Lower leg skin (tissue), 3 donors: ENCODE results near the gene PLEKHG4B.

ENCODE experiments used
- POLR2A ChIP-seq, 2 donors: fragments of 450-650 bp; IDR thresholded peaks; one replicate each; pipeline ENCODE4 v1.6.1; 2016 to 2017; ENCODE audit warnings: antibody characterized with exemption in 2 of 2, mild to moderate bottlenecking in 1 of 2, moderate library complexity in 1 of 2
- TF ChIP-seq, protein P1 (sequence below), 3 donors: fragments of 450-650 bp; IDR thresholded peaks; one replicate each; pipeline ENCODE4 v1.5.1; 2016; ENCODE audit warnings: antibody characterized with exemption in 3 of 3, mild to moderate bottlenecking in 3 of 3, moderate library complexity in 2 of 3

DNA sequence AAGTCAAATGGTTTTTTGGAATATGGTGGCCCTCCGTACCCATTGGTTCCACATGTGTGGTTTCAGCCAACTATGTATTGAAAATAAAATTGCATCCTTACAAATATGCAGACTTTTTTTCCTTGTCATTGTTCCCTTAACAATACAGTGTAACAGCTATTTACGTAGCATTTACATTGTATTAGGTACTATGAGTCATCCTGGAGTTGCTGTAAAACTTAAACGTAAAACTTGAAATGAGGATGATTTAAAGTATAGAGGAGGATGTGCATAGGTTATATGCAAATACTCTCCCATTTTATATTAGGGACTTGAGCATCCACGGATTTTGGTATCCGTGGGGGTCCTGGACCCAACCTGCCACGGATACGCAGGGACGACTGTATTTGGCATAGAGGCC, 142.5 kb downstream of the PLEKHG4B start:
- TF ChIP-seq, protein P1, sequence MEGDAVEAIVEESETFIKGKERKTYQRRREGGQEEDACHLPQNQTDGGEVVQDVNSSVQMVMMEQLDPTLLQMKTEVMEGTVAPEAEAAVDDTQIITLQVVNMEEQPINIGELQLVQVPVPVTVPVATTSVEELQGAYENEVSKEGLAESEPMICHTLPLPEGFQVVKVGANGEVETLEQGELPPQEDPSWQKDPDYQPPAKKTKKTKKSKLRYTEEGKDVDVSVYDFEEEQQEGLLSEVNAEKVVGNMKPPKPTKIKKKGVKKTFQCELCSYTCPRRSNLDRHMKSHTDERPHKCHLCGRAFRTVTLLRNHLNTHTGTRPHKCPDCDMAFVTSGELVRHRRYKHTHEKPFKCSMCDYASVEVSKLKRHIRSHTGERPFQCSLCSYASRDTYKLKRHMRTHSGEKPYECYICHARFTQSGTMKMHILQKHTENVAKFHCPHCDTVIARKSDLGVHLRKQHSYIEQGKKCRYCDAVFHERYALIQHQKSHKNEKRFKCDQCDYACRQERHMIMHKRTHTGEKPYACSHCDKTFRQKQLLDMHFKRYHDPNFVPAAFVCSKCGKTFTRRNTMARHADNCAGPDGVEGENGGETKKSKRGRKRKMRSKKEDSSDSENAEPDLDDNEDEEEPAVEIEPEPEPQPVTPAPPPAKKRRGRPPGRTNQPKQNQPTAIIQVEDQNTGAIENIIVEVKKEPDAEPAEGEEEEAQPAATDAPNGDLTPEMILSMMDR (IDR thresholded peaks at IDR 0.05): no peak
- no peak for TF ChIP-seq POLR2A (IDR thresholded peaks at IDR 0.05)
